Hippocampal formation (tissue), 2 donors: ENCODE data around the gene NOTCH1.

Experiments
- DNase-seq, 2 donors: peaks; one replicate each; lab custom pipeline; 2025; lab: John Stamatoyannopoulos, UW

Gene NOTCH1

DNA sequence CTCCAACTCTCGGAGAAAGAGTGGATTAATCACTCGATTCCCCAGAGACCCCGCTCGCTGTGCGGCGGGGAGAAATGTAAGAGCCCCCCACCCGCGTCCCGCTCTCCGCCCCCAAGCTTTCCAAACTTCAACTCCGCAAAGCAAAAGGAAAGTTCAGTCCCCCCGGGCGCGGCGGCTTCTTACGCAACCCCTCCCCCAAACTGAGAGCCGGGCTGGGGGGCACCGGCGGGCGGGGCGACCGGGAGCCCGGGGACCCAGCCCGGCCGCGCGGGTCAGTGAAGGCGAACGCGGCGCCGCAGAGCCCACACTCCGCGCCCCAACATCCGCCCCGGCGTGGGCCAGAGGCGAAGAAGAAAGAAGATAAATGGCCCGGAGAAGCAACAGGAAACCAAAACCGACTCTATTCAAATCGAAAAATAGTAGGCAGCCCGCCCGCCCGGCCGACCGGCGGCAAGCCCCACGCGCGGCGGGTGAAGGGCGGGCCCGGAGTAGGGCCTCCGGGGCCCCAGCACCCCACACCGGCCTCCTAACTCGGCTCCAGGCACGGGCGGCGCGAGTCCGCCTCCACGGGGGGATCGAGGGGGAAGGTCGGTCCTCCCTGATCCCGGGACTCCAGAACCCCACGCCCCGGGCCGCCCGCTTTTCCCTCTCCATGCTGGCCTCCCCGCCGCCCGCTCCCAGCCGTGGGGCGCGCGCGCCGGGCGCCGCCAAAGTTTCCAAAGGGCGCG lies 720 bp downstream of the NOTCH1 start:
- DNase-seq = no peak

GRCh38 chr9:136544548-136544963 lies 1.3 kb downstream of the NOTCH1 start:
- DNase-seq = peak; percentile 74 to 87

GRCh38 chr9:136543830-136544547 lies 1.9 kb downstream of the NOTCH1 start:
- peak; percentile 89 for DNase-seq

GRCh38 chr9:136543280-136543679 lies 2.6 kb downstream of the NOTCH1 start:
- no peak for DNase-seq

DNA sequence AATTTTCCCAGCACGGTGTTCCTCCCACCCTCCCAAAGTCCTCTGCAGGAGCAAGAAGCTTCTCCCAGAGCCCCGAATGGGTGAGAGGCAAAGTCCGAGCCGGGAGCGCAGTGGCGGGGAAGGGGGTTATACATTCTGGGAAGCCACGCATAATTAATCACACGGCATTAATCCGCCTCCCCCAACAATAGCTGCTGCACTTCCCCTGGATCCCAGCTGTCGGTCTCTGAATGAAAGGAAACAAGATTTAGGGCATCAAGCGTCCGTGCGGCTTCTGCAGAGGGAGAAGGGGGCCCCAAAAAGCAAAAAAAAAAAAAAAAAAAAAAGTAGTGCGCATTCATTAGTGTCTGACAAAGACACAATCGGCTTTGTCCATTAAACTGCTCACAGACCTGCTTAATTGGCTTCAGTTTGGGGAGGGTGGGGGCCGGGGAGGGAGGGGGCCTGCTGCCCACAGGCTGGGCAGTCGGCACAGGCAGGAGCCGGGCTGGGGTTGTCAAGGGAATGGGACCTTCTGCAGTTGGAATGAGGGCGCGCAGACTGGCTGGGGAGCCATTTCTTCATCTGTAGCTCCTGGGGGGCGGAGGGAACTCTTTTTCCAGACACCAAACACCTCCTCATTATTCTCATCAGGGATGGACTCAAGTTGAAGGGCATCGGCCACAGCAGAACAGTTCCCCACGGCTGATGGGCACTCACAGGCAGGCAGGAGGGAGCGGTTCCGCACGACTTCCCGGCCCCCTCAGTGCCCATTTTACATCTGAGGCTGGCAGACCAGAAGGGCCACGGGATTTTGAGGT lies 3.4 kb downstream of the NOTCH1 start:
- DNase-seq = peak; percentile 46 to 53

- peak in 1 of 2 donors; percentile 45 for DNase-seq
Observed at GRCh38 chr9:136541709-136542108, 4.1 kb downstream of the NOTCH1 start.

- DNase-seq = no peak
Observed at GRCh38 chr9:136541179-136541578, 4.7 kb downstream of the NOTCH1 start.

GRCh38 chr9:136539427-136540421 lies 6.1 kb downstream of the NOTCH1 start:
- peak in 1 of 2 donors; percentile 52 for DNase-seq

GRCh38 chr9:136538599-136539426 lies 7.0 kb downstream of the NOTCH1 start:
- DNase-seq = no peak

- no peak for DNase-seq
Observed at GRCh38 chr9:136537896-136538598, 7.8 kb downstream of the NOTCH1 start.

GRCh38 chr9:136537411-136537810 lies 8.4 kb downstream of the NOTCH1 start:
- DNase-seq = no peak

DNA sequence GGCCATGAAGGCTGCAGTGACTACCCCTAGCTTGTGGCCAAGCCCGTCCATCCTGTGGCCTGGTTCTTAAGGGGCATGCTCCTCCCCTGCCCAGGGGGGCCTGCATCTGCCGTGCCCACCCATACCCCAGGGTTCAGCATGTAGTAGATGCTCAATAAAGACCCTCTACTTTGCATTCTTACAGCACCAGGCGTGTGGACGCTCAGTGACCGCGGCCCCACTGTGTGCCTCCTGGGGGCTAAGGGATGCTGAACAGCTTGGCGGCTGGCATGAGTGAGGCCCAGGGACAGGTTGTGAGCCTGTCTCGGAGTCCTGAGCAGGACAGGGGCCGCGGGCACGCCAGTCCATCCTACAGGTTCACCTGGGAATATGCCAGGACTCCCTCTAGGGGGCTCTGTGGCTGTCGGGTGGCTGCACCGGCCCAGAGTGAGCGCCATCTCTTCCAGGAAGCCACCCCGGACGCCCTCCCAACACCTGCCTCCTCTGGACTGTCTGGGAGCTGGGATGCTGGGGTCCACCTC lies 9.1 kb downstream of the NOTCH1 start:
- no peak for DNase-seq

DNA sequence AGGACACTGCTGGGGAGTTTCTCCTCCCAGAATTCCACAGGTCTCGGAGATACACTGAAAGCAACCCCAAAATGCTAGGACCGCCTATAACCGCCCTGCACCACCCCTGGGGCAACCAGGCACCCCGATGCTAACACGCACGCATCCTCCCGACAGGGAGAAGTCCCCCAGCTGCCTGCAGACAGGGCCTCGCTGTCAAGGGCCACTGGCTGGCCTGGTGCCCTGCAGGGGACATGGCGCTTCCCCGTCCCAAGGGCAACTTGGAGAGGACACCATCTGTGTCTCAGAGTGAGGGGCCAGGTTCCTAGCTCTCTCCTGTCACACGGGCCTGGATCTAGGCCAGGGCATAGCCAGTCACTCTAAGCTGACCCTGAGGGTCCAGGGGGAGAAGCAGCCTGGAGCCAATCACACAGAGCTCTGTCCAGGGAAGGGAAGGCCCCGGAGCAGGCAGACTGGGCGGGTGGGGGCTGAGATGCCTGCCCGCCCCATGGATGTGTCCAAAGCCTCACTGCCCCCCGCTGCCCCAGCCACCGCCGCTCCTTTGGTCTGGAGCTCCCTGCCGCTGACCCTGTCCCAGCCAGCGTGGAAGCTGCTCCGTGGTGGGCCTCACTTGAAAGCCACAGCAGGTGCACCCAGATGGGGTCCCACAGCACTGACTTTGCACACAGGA lies 9.7 kb downstream of the NOTCH1 start:
- DNase-seq = no peak

GRCh38 chr9:136535070-136535469 lies 10.8 kb downstream of the NOTCH1 start:
- no peak for DNase-seq

- DNase-seq = no peak
Observed at GRCh38 chr9:136534366-136534765, 11.5 kb downstream of the NOTCH1 start.

DNA sequence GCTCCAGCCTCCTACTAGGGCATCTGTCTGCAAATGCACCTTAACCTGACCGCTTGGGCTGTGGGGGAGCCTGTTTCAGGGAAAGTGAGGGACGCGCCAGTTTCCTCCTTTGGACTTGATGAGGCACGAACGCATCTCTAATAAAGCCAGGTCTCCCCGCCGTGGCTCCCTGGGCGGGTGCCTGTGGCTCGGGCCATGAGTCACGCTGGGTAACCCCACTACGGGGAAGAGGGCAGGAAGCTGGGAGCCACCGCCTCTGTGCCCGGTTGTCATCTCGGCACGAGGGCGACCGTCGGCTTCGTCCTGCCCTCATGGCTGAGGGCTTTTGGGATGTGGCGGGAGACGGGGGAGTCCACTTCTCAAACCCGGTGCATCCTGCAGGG lies 12.1 kb downstream of the NOTCH1 start:
- DNase-seq = no peak

- DNase-seq = no peak
Observed at GRCh38 chr9:136532799-136533774, 12.8 kb downstream of the NOTCH1 start.
